GM12878 (cell line): Measurements from ENCODE around the gene ARL5B.

Experiments
- EZH2 ChIP-seq: IDR thresholded peaks from 2 replicates; pipeline ENCODE4 v1.6.1; 2012; ENCODE audit warnings: low read depth, mild to moderate bottlenecking, control low read depth, inconsistent platforms, low read length, borderline replicate concordance; ENCODE audit not compliant: control insufficient read depth
- MTA2 ChIP-seq: fragments of 450-650 bp; IDR thresholded peaks from 2 replicates; pipeline ENCODE4 v1.6.1; 2016; ENCODE audit warnings: low read depth, mild to moderate bottlenecking, moderate library complexity
- NBN ChIP-seq: fragments of 450-650 bp; IDR thresholded peaks from 2 replicates; pipeline ENCODE4 v1.6.1; 2016
- POLR2AphosphoS5 ChIP-seq: IDR thresholded peaks from 2 replicates; pipeline ENCODE4 v1.6.1; 2011; ENCODE audit warnings: mild to moderate bottlenecking, low read length, inconsistent platforms
- RAD21 ChIP-seq: IDR thresholded peaks from 2 replicates; pipeline ENCODE4 v1.6.1; 2011; ENCODE audit warnings: mild to moderate bottlenecking, low read depth, low read length, moderate library complexity; ENCODE audit not compliant: insufficient read depth
- SUZ12 ChIP-seq: fragments of 200-600 bp; sonication (generic); IDR thresholded peaks from one replicate; pipeline ENCODE4 v1.6.1; 2018; ENCODE audit warnings: antibody characterized with exemption, mild to moderate bottlenecking; ENCODE audit not compliant: unreplicated experiment
- TF ChIP-seq, protein P1 (sequence below), 3 experiments: IDR thresholded peaks in 2 of 3; conservative IDR thresholded peaks in 1 of 3; 2 replicates each; pipeline ENCODE4 v1.5.1; 2011; ENCODE audit warnings: low read depth in 3 of 3, low read length in 3 of 3, mild to moderate bottlenecking in 3 of 3, control low read depth in 2 of 3, moderate library complexity in 2 of 3, inconsistent platforms in 1 of 3, mixed read lengths in 1 of 3; ENCODE audit not compliant: control insufficient read depth in 2 of 3, insufficient read depth in 1 of 3; ENCODE audit errors: extremely low read depth in 1 of 3

DNA sequence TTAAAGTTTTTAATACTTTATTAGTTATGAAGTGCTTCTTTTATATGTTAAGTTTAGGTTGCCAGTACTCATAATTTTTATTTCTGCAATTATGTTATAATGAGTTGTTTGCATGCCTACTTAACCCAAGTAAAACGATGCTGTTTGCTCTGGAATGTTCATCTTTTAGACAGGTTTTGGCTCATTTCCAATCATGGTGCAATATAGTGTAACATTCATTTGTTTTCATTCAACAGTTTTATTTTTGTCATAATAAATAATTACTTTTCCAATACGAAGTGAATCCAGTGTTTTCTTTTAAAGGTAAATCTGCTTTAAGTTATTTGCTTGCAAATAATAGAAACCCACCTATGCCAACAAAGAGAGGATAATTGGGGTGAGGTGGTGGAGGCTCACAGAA is 22.1 kb downstream of the ARL5B start:
- TF ChIP-seq MTA2 (no peak), NBN (no peak), POLR2AphosphoS5 (no peak), RAD21 (no peak), SUZ12 (no peak), EZH2 (no peak)
- TF ChIP-seq, protein P1, sequence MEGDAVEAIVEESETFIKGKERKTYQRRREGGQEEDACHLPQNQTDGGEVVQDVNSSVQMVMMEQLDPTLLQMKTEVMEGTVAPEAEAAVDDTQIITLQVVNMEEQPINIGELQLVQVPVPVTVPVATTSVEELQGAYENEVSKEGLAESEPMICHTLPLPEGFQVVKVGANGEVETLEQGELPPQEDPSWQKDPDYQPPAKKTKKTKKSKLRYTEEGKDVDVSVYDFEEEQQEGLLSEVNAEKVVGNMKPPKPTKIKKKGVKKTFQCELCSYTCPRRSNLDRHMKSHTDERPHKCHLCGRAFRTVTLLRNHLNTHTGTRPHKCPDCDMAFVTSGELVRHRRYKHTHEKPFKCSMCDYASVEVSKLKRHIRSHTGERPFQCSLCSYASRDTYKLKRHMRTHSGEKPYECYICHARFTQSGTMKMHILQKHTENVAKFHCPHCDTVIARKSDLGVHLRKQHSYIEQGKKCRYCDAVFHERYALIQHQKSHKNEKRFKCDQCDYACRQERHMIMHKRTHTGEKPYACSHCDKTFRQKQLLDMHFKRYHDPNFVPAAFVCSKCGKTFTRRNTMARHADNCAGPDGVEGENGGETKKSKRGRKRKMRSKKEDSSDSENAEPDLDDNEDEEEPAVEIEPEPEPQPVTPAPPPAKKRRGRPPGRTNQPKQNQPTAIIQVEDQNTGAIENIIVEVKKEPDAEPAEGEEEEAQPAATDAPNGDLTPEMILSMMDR (IDR thresholded peaks at IDR 0.05 in 2 of 3, conservative IDR thresholded peaks at IDR 0.05 in 1 of 3; ENCODE audit: control insufficient read depth in 2 of 3, extremely low read depth in 1 of 3, insufficient read depth in 1 of 3, low read depth in 3 of 3, low read length in 3 of 3), result no peak
